GM18520 (cell line): ENCODE data around the gene DDX60.
A peak's percentile ranks its signal among the peaks of the same experiment; 100 is the strongest.
"Not testable (repeated sequence)": the region's sequence is repeated elsewhere in the genome, so short reads cannot be mapped to it uniquely, and the experiment has no call there.

Experiments
- ATAC-seq: cut with Tn5 transposase; IDR thresholded peaks from one replicate; pipeline ENCODE4 v1.9.1; 2021; ENCODE audit not compliant: unreplicated experiment

DDX60 gene

GRCh38 chr4:168213511-168213910, 105.0 kb downstream of the DDX60 start:
- not testable (repeated sequence) for ATAC-seq

- ATAC-seq = no peak
Observed at GRCh38 chr4:168212656-168213055, 105.9 kb downstream of the DDX60 start.

GRCh38 chr4:168208957-168209614, 109.5 kb downstream of the DDX60 start:
- ATAC-seq = no peak

- no peak for ATAC-seq
Observed at GRCh38 chr4:168203233-168203911, 115.2 kb downstream of the DDX60 start.

- ATAC-seq = no peak
Observed at GRCh38 chr4:168200685-168201084, 117.9 kb downstream of the DDX60 start.

- ATAC-seq = peak; percentile 60
Observed at GRCh38 chr4:168199260-168199957, 119.1 kb downstream of the DDX60 start.

GRCh38 chr4:168197926-168198325, 120.6 kb downstream of the DDX60 start:
- ATAC-seq = no peak

GRCh38 chr4:168188754-168189153, 129.8 kb downstream of the DDX60 start:
- ATAC-seq = no peak

GRCh38 chr4:168183717-168184571, 134.6 kb downstream of the DDX60 start:
- ATAC-seq = no peak

GRCh38 chr4:168177546-168178149, 140.9 kb downstream of the DDX60 start:
- ATAC-seq = no peak

GRCh38 chr4:168174308-168174707, 144.2 kb downstream of the DDX60 start:
- ATAC-seq = no peak

- ATAC-seq = peak; percentile 74
Observed at GRCh38 chr4:168167714-168168284, 150.8 kb downstream of the DDX60 start.
